ENCODE measurements around the gene SDS.

Gene SDS

DNA sequence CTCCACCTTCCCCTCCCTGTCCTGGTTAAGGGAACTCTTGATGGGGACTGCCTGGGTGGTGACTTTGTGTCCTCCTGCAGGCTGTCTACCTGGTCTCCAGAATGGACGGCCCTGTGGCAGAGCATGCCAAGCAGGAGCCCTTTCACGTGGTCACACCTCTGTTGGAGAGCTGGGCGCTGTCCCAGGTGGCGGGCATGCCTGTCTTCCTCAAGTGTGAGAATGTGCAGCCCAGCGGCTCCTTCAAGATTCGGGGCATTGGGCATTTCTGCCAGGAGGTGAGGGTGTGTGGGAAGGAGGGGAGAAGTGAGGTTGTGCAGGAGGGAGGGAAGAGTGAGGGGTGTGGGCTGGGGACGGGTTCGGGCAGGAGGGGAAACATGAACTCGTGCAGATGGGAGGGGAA lies 24.2 kb upstream of the SDS start:
- TF ChIP-seq, protein P1, sequence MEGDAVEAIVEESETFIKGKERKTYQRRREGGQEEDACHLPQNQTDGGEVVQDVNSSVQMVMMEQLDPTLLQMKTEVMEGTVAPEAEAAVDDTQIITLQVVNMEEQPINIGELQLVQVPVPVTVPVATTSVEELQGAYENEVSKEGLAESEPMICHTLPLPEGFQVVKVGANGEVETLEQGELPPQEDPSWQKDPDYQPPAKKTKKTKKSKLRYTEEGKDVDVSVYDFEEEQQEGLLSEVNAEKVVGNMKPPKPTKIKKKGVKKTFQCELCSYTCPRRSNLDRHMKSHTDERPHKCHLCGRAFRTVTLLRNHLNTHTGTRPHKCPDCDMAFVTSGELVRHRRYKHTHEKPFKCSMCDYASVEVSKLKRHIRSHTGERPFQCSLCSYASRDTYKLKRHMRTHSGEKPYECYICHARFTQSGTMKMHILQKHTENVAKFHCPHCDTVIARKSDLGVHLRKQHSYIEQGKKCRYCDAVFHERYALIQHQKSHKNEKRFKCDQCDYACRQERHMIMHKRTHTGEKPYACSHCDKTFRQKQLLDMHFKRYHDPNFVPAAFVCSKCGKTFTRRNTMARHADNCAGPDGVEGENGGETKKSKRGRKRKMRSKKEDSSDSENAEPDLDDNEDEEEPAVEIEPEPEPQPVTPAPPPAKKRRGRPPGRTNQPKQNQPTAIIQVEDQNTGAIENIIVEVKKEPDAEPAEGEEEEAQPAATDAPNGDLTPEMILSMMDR (IDR thresholded peaks at IDR 0.05; ENCODE audit: extremely low read depth, missing control alignments), result no peak
- DNase-seq (ENCODE audit: low spot score), result no peak

DNA sequence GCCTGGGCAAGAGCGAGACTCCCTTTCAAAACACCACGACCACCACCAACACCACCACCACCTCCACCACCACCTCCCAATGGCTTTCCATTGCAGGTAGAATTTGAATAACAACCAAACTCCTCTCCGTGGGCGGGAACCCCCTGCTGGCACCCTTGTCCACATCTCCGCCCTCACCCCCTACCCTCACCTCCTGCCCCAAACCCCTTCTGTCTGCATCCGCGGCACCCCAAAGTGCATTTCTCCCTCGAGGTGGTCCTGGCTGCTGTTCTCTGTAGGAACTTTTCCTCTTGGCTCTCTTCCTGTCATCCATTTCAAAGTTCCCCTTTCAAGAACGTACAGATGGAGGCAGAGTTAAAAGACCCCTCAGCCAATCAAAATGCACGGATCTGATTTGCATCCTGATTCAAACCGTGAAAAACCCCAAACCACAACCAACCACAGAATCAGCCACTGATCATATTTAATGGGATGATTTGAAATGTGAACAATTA lies 22.3 kb upstream of the SDS start:
- peak; percentile 36 for DNase-seq (ENCODE audit: low spot score)
- TF ChIP-seq, protein P1 (IDR thresholded peaks at IDR 0.05; ENCODE audit: extremely low read depth, missing control alignments), result no peak

DNA sequence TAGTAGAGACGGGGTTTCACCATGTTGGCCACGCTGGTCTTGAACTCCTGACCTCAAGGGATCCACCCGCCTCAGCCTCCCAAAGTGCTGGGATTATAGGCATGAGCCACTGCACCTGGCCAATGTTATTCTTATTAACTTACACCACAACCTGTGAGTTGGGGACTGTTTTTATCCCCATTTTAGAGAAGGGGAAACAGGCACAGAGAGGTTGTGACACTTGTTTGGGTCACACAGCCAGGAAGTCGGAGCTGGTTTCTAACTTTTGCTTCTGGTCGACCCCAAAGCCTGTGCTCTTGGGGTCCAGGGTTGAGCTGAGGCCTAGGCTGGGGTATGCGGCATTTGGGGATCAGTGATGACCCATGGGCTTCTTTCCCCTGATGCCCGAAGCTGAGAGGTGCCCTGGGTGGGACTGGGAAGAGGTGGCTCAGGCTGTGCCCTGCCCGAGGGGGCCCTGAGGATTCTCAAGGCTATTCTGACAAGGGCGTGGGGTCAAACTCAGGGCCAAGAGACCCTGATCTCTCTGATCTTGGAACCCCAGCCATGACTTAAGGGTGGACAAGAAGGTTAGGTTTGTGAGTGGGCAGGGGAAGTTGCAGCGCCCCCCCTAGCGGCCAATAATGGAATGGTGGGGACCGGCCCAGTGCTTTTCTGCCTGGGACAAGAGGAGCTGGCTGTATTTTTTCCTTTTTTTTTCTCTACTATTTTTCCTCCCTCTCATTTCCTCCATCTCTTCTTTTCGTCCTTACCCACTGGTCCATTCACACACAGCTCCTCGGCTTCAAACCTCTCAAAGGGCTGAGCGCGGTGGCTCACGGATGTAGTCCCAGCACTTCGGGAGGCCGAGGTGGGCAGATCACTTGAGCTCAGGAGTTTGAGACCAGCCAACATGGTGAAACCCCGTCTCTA lies 21.5 kb upstream of the SDS start:
- DNase-seq (ENCODE audit: low spot score), result peak; percentile 69
- TF ChIP-seq, protein P1 (IDR thresholded peaks at IDR 0.05; ENCODE audit: extremely low read depth, missing control alignments), result peak; percentile 67

DNA sequence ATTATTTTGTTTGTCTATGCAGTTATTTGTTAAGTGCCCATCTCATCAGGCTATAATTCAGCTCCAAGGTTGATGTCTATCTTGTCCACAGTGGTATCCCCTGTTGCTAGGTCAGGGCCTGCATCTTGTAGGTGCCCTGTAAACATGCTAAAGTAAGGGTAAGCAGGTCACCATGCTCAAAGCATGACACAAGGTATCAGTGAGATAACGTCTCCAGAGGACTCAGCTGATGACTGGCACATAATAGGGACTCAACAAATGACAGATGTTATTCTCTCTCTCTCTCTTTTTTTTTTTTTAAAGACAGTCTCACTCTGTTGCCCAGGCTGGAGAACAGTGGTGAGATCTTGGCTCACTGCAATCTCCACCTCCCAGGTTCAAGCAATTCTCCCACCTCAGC lies 20.8 kb upstream of the SDS start:
- no peak for DNase-seq (ENCODE audit: low spot score)
- TF ChIP-seq, protein P1 (IDR thresholded peaks at IDR 0.05; ENCODE audit: extremely low read depth, missing control alignments), result no peak

DNA sequence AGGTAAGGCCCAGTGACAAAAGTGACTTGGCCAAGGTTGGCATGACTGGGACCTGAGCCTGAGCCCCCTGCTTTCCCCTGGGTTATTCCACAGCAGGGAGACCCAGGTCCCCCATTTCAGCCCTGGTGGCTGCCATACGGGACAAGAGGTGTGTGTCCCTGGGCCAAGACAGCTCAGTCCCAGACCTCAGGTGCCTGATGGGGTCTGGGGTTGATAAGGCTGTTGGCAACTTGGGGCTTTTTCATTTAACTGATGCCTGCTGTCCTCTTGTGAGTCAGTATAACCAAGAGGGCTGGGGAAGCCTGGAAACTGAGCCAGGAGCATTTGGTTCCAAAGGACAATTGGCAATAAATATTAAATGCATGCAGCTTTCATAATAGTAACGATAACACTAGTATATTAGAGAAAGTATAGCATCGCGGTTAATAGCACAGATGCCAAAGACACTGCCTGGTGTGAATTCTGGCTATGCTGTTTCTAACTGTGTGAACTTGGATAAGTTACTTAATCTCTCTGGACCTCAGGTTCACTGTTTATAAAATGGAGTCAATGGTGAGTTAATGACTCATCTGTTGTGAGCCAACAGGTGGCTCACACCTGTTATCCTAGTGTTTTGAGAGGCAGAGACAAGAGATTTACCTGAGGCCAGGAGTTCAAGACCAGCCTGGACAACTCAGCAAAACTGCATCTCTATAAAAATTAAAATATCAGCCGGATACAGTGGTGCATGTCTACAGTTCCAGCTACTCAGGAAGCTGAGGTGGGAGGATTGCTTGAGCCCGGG lies 19.4 kb upstream of the SDS start:
- no peak for DNase-seq (ENCODE audit: low spot score)
- TF ChIP-seq, protein P1 (IDR thresholded peaks at IDR 0.05; ENCODE audit: extremely low read depth, missing control alignments), result no peak

DNA sequence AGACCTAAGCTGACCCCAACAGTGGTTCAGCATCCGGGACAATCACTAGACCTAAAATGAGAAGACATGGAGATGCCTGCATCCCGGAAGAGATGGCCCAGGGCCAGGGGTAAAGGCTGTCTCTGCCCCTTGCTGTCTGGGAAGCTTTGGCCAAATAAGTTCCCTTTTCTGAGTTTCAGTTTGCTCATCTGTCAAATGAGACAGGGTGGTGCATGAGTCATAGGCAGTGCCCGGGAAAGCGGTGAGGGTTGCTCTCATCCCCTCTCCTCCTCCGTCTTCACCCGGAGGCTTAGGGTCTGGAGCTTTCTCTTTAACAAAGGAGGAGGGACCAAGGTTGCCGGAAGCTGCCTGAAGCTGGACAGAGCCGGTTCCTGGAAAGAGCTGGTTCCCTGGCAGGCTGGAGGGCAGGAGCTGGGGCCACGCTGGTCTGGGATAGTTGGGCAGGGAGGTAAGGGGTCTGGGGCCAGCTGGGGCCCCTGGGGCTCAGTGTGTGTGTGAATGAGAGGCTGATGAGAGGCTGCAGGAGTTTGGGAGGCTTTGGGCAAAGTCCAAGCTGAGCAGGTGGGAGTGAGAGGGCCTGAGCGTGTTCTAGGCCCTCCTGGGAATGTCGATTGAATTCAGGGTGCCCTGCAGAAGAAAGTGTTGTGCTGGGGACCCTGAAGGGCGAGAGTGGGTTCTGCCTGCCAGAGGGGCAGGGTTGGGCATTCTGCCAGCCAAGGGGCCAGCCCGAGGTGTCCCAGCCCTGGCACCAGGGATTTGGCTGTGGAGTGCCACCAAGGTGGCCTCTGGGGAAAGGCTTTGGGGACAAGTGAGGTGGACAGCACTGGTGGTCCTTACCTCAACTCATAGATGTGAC lies 18.6 kb upstream of the SDS start, which contains the start of gene SDSL:
TSS of gene SDSL (plus strand) at position 351 of the 856 bp plus-strand sequence. CDS start 5,603 bp downstream, outside the sequence.
- peak; percentile 60 for DNase-seq (ENCODE audit: low spot score)
- TF ChIP-seq, protein P1 (IDR thresholded peaks at IDR 0.05; ENCODE audit: extremely low read depth, missing control alignments), result no peak

All from GM20000 (cell line).